SK-N-SH treated with all-trans-retinoic acid at 6 μM for 48 hours (cell line): Measurements from ENCODE around the gene MAX.

Experiments used
- ATAC-seq: fragments of 200-7000 bp; cut with Tn5 transposase; 3 replicates; pipeline ENCODE4 v1.9.1; 2020; ENCODE audit warnings: mild to moderate bottlenecking, moderate library complexity
- BACH2 ChIP-seq: fragments of 250-450 bp; sonication (Bioruptor Pico); IDR thresholded peaks from 2 replicates; pipeline ENCODE4 v1.9.0; 2021; ENCODE audit warnings: mild to moderate bottlenecking, borderline replicate concordance
- CSDC2 ChIP-seq: fragments of 250-450 bp; sonication (Bioruptor Pico); IDR thresholded peaks from 2 replicates; pipeline ENCODE4 v1.5.0; 2020; ENCODE audit warnings: mild to moderate bottlenecking, moderate library complexity
- CSRNP3 ChIP-seq: fragments of 250-450 bp; sonication (Bioruptor Pico); IDR thresholded peaks from 2 replicates; pipeline ENCODE4 v1.5.1; 2021; ENCODE audit warnings: mild to moderate bottlenecking, moderate library complexity
- PATZ1 ChIP-seq: fragments of 250-450 bp; sonication (Bioruptor Pico); IDR thresholded peaks from 2 replicates; pipeline ENCODE4 v1.8.0; 2020; ENCODE audit warnings: mild to moderate bottlenecking, moderate library complexity, borderline replicate concordance
- POU6F1 ChIP-seq: fragments of 250-450 bp; sonication (Bioruptor Pico); IDR thresholded peaks from 2 replicates; pipeline ENCODE4 v1.8.0; 2021; ENCODE audit warnings: low read depth, mild to moderate bottlenecking, moderate library complexity, borderline replicate concordance
- RARB ChIP-seq: fragments of 250-450 bp; sonication (Bioruptor Pico); IDR thresholded peaks from 2 replicates; pipeline ENCODE4 v1.8.0; 2021; ENCODE audit warnings: mild to moderate bottlenecking, moderate library complexity
- SNAI2 ChIP-seq: fragments of 250-450 bp; sonication (Bioruptor Pico); IDR thresholded peaks from 2 replicates; pipeline ENCODE4 v1.5.0; 2020; ENCODE audit warnings: mild to moderate bottlenecking, moderate library complexity
- TCF4 ChIP-seq: fragments of 250-450 bp; sonication (Bioruptor Pico); IDR thresholded peaks from 2 replicates; pipeline ENCODE4 v1.8.0; 2021; ENCODE audit warnings: mild to moderate bottlenecking, moderate library complexity, borderline replicate concordance
- TOX ChIP-seq: fragments of 250-450 bp; sonication (Bioruptor Pico); IDR thresholded peaks from 2 replicates; pipeline ENCODE4 v1.8.0; 2021; ENCODE audit warnings: mild to moderate bottlenecking, moderate library complexity, borderline replicate concordance
- TSHZ2 ChIP-seq: fragments of 250-450 bp; sonication (Bioruptor Pico); IDR thresholded peaks from 2 replicates; pipeline ENCODE4 v1.5.0; 2020; ENCODE audit warnings: mild to moderate bottlenecking, moderate library complexity
- ZC3H10 ChIP-seq: fragments of 250-450 bp; sonication (Bioruptor Pico); IDR thresholded peaks from 2 replicates; pipeline ENCODE4 v1.5.1; 2021; ENCODE audit warnings: mild to moderate bottlenecking, moderate library complexity
- ZFP3 ChIP-seq: fragments of 250-450 bp; sonication (Bioruptor Pico); IDR thresholded peaks from 2 replicates; pipeline ENCODE4 v1.5.0; 2020; ENCODE audit warnings: mild to moderate bottlenecking, moderate library complexity
- ZFP30 ChIP-seq: fragments of 450-650 bp; formaldehyde crosslinking; IDR thresholded peaks from 2 replicates; pipeline ENCODE4 v1.5.0; 2022; ENCODE audit warnings: mild to moderate bottlenecking, moderate library complexity
- ZNF565 ChIP-seq: fragments of 450-650 bp; formaldehyde crosslinking; conservative IDR thresholded peaks from 2 replicates; pipeline ENCODE4 v1.5.0; 2020; ENCODE audit warnings: low read depth, mild to moderate bottlenecking, moderate library complexity
- ZNF70 ChIP-seq: fragments of 450-650 bp; formaldehyde crosslinking; IDR thresholded peaks from 2 replicates; pipeline ENCODE4 v1.5.0; 2020; ENCODE audit warnings: mild to moderate bottlenecking, moderate library complexity
- ZNF8 ChIP-seq: fragments of 450-650 bp; formaldehyde crosslinking; IDR thresholded peaks from 2 replicates; pipeline ENCODE4 v1.5.0; 2020; ENCODE audit warnings: mild to moderate bottlenecking, moderate library complexity

The MAX gene

GRCh38 chr14:65071544-65071943 is 30.8 kb downstream of the MAX start (continued):
- TF ChIP-seq PATZ1 (no peak), ZC3H10 (no peak)

GRCh38 chr14:65070471-65070976 is 31.8 kb downstream of the MAX start:
- TF ChIP-seq BACH2 (CRISPR knock-in tag) (no peak), ZFP30 (CRISPR knock-in tag) (no peak), ZC3H10 (no peak), CSRNP3 (CRISPR knock-in tag) (no peak), RARB (CRISPR knock-in tag) (no peak), PATZ1 (no peak), TCF4 (CRISPR knock-in tag) (no peak), POU6F1 (CRISPR knock-in tag) (no peak), TSHZ2 (CRISPR knock-in tag) (no peak), ZNF70 (CRISPR knock-in tag) (no peak), ZNF565 (CRISPR knock-in tag) (no peak), TOX (CRISPR knock-in tag) (no peak), ZNF8 (CRISPR knock-in tag) (no peak), SNAI2 (CRISPR knock-in tag) (no peak)
- ATAC-seq = no peak

- TF ChIP-seq CSDC2 = no peak
- TF ChIP-seq, all 23 proteins: peak for 0
- no peak for ATAC-seq
Measured at GRCh38 chr14:65069874-65070413, 32.4 kb downstream of the MAX start.

- TF ChIP-seq ZFP3 (CRISPR knock-in tag) (no peak), TOX (CRISPR knock-in tag) (no peak), ZFP30 (CRISPR knock-in tag) (no peak), ZC3H10 (no peak)
- ATAC-seq = no peak
Measured at GRCh38 chr14:65065719-65066118, 36.6 kb downstream of the MAX start.
